Pancreas (tissue), 10 donors: ENCODE results near the gene DLG2. TPM values are rescaled to one million over a fixed set of nuclear protein-coding genes. Genes with fewer than 3 reads are reported as not detected.

Experiments
- ATAC-seq, 4 donors: fragments of 200-7000 bp; cut with Tn5 transposase; one replicate each; pipeline versions ENCODE4 v1.8.0 to v1.9.1; 2020; ENCODE audit warnings: mild to moderate bottlenecking in 4 of 4, moderate library complexity in 4 of 4
- DNase-seq, 6 donors: peaks; one replicate each; pipeline ENCODE4 v3.0.0-alpha.2; 2020
- FAIRE-seq: peaks from 2 replicates; lab custom pipeline; 2012; peaks lifted over from hg19 to GRCh38; lab: Jason Lieb, UNC
- H3K27ac ChIP-seq, 4 donors: fragments of 200-600 bp; sonication (generic); 1 replicate in 3 of 4; 2 replicates in 1 of 4; pipeline versions ENCODE4 v1.5.0 to v1.8.0; 2020
- H3K27me3 ChIP-seq, 4 donors: fragments of 200-600 bp; one replicate each; pipeline ENCODE4 v1.8.0; 2021
- H3K36me3 ChIP-seq, 3 donors: fragments of 200-600 bp; sonication (generic) in 1 of 3; one replicate each; pipeline versions ENCODE4 v1.5.0 to v1.8.0; 2020 to 2021
- H3K4me1 ChIP-seq, 3 donors: fragments of 200-600 bp; one replicate each; pipeline ENCODE4 v1.8.0; 2021
- H3K4me3 ChIP-seq, 4 donors: fragments of 200-600 bp; sonication (generic) in 2 of 4; one replicate each; pipeline versions ENCODE4 v1.5.0 to v1.8.0; 2020 to 2021
- H3K9me3 ChIP-seq, 4 donors: fragments of 200-600 bp; one replicate each; pipeline ENCODE4 v1.8.0; 2021
- CTCF ChIP-seq, 4 donors: fragments of 200-600 bp; sonication (generic) in 3 of 4; IDR thresholded peaks; one replicate each; pipeline versions ENCODE4 v1.5.0 to v1.8.0; 2021; ENCODE audit warnings: antibody characterized with exemption in 4 of 4
- WGBS, 2 donors: extraction: QIAGEN DNeasy Blood & Tissue Kit; methylation state at CpG; one replicate each; pipeline ENCODE4 v1.1.7; 2013; 5-methylcytosine and 5-hydroxymethylcytosine counted together
- intact Hi-C, 3 donors: fragments of 100-400 bp; cut with DNase I; formaldehyde crosslinking; loops; one replicate each; pipeline versions ENCODE4 v1.11.1 to v1.14.2; 2022
- polyA plus RNA-seq, 2 donors: library from polyadenylated mRNA; stranded (reverse); fragments of 200-250 nt; gene quantifications; one replicate each; pipeline ENCODE4 v1.2.3, GENCODE V29; 2013
- total RNA-seq, 6 donors: library from RNA; stranded (reverse); fragmentation: NEBNext Ultra II Directional in 4 of 6; extraction: Animal tissue kit (Norgen Biotek cat#: 25700) in 4 of 6; gene quantifications; one replicate each; pipeline versions ENCODE4 v1.2.1 to v1.2.4, GENCODE V29; 2021 to 2023
- donor health status: healthy with polysubstance abuse.
- donor health status: DM: no; HTN: no; CAD: no; lungs with moderate emphysema.
- donor health status: DM: no; HTN: no; CAD: no.
- donor health status: control.
- donor health status: control.
- donor health status: Bipolar disorder and iron deficiency.
- donor health status: DM: yes; HTN: yes; CAD: no.
- donor health status: DM: no; HTN: no; CAD: no.
- donor health status: DM: no; HTN: no; CAD: no.
- donor health status: DM: yes; HTN: yes; CAD: no.

The DLG2 gene
- total and polyA plus RNA-seq, 8 donors: 1.2 to 5.4 (median 3.6) TPM

GRCh38 chr11:83678831-83679584 is 1948.1 kb downstream of the DLG2 start:
- no peak for FAIRE-seq
- H3K4me1 ChIP-seq: peaks cover 0 to 3% (median 0%) of the 10 kb centered on the region in 3 donors

GRCh38 chr11:83677730-83678129 is 1949.4 kb downstream of the DLG2 start:
- H3K4me3 ChIP-seq: no peak overlapping the region
- no peaks in the 10 kb centered on the region for H3K36me3 ChIP-seq
- no peak for FAIRE-seq
- no peak for ATAC-seq
- H3K27ac ChIP-seq: no peak overlapping the region
- H3K4me1 ChIP-seq: peaks cover 0 to 3% (median 0%) of the 10 kb centered on the region in 3 donors
- TF ChIP-seq CTCF (IDR thresholded peaks at IDR 0.05): no peak
- 96 to 98% methylated on average over 1 of the region's 1 CpG for WGBS, 2 donors
- intact Hi-C loops: no loop called here
- no peak for DNase-seq
- H3K9me3 ChIP-seq: no peaks in the 10 kb centered on the region
- H3K27me3 ChIP-seq: no peaks in the 10 kb centered on the region

More at GRCh38 chr11:83678831-83679584, 1948.1 kb downstream of the DLG2 start:
- DNase-seq: no peak
- Histone ChIP-seq H3K36me3 (no peaks in the 10 kb centered on the region), H3K27ac (no peak overlapping the region), H3K9me3 (no peaks in the 10 kb centered on the region), H3K27me3 (no peaks in the 10 kb centered on the region), H3K4me3 (no peak overlapping the region)
- 90 to 94% methylated on average over 5 of the region's 5 CpGs for WGBS, 2 donors
- ATAC-seq: no peak
- no peak for TF ChIP-seq CTCF (IDR thresholded peaks at IDR 0.05)
- intact Hi-C loops: no loop called here

GRCh38 chr11:83676056-83676601 is 1951.0 kb downstream of the DLG2 start:
- no peak for TF ChIP-seq CTCF (IDR thresholded peaks at IDR 0.05)
- intact Hi-C loops: no loop called here
- FAIRE-seq (no peak), DNase-seq (no peak), ATAC-seq (no peak)
- Histone ChIP-seq H3K36me3 (no peaks in the 10 kb centered on the region), H3K27ac (no peak overlapping the region), H3K27me3 (no peaks in the 10 kb centered on the region), H3K4me3 (no peak overlapping the region), H3K4me1 (peaks cover 0 to 3% (median 0%) of the 10 kb centered on the region in 3 donors), H3K9me3 (no peaks in the 10 kb centered on the region)

- DNase-seq (no peak), FAIRE-seq (no peak)
- WGBS, 2 donors: 84 to 100% methylated on average over 1 of the region's 1 CpG
Measured at GRCh38 chr11:83674102-83674896, 1952.8 kb downstream of the DLG2 start.

More at GRCh38 chr11:83674102-83674896, 1952.8 kb downstream of the DLG2 start:
- no peak for ATAC-seq
- no peaks in the 10 kb centered on the region for H3K27me3 ChIP-seq
- intact Hi-C loops: no loop called here
- peaks cover 0 to 3% (median 0%) of the 10 kb centered on the region in 3 donors for H3K4me1 ChIP-seq
- no peaks in the 10 kb centered on the region for H3K36me3 ChIP-seq
- H3K9me3 ChIP-seq: no peaks in the 10 kb centered on the region
- no peak overlapping the region for H3K4me3 ChIP-seq
- H3K27ac ChIP-seq: no peak overlapping the region
- no peak for TF ChIP-seq CTCF (IDR thresholded peaks at IDR 0.05)
